GM19438 (cell line): ENCODE data around the gene SUN1.

Experiments used
- ATAC-seq: cut with Tn5 transposase; IDR thresholded peaks from one replicate; pipeline ENCODE4 v1.9.1; 2021; ENCODE audit warnings: low read depth; ENCODE audit not compliant: unreplicated experiment

SUN1 gene

GRCh38 chr7:888081-889024, 56.1 kb downstream of the SUN1 start:
- no peak for ATAC-seq

- no peak for ATAC-seq
Observed at GRCh38 chr7:889025-889390, 56.7 kb downstream of the SUN1 start.

- no peak for ATAC-seq
Observed at GRCh38 chr7:889391-889790, 57.1 kb downstream of the SUN1 start.

- no peak for ATAC-seq
Observed at GRCh38 chr7:890868-891267, 58.6 kb downstream of the SUN1 start.

- no peak for ATAC-seq
Observed at GRCh38 chr7:891291-891690, 59.0 kb downstream of the SUN1 start.

GRCh38 chr7:891805-892204, 59.5 kb downstream of the SUN1 start:
- no peak for ATAC-seq

- ATAC-seq = no peak
Observed at GRCh38 chr7:892648-893593, 60.6 kb downstream of the SUN1 start.

- no peak for ATAC-seq
Observed at GRCh38 chr7:893686-894085, 61.4 kb downstream of the SUN1 start.

- ATAC-seq = no peak
Observed at GRCh38 chr7:894164-894867, 62.0 kb downstream of the SUN1 start.

- no peak for ATAC-seq
Observed at GRCh38 chr7:894927-895450, 62.7 kb downstream of the SUN1 start.

GRCh38 chr7:895451-896052, 63.3 kb downstream of the SUN1 start:
- ATAC-seq = no peak

- no peak for ATAC-seq
Observed at GRCh38 chr7:896346-897075, 64.2 kb downstream of the SUN1 start.

GRCh38 chr7:897086-897485, 64.8 kb downstream of the SUN1 start:
- ATAC-seq = no peak

- no peak for ATAC-seq
Observed at GRCh38 chr7:897771-898376, 65.6 kb downstream of the SUN1 start.

GRCh38 chr7:898460-898854, 66.2 kb downstream of the SUN1 start:
- ATAC-seq = no peak

- no peak for ATAC-seq
Observed at GRCh38 chr7:898855-899681, 66.8 kb downstream of the SUN1 start.

GRCh38 chr7:899806-900205, 67.5 kb downstream of the SUN1 start:
- ATAC-seq = no peak

GRCh38 chr7:900331-901040, 68.2 kb downstream of the SUN1 start:
- no peak for ATAC-seq
